GM21526 (cell line): ENCODE results near the gene DUSP8.
"Not testable (repeated sequence)": the region's sequence is repeated elsewhere in the genome, so short reads cannot be mapped to it uniquely, and the experiment has no call there.

Experiments
- ATAC-seq: cut with Tn5 transposase; IDR thresholded peaks from one replicate; pipeline ENCODE4 v1.9.1; 2021; ENCODE audit warnings: moderate library complexity; ENCODE audit not compliant: unreplicated experiment, low FRiP score

DUSP8 gene

DNA sequence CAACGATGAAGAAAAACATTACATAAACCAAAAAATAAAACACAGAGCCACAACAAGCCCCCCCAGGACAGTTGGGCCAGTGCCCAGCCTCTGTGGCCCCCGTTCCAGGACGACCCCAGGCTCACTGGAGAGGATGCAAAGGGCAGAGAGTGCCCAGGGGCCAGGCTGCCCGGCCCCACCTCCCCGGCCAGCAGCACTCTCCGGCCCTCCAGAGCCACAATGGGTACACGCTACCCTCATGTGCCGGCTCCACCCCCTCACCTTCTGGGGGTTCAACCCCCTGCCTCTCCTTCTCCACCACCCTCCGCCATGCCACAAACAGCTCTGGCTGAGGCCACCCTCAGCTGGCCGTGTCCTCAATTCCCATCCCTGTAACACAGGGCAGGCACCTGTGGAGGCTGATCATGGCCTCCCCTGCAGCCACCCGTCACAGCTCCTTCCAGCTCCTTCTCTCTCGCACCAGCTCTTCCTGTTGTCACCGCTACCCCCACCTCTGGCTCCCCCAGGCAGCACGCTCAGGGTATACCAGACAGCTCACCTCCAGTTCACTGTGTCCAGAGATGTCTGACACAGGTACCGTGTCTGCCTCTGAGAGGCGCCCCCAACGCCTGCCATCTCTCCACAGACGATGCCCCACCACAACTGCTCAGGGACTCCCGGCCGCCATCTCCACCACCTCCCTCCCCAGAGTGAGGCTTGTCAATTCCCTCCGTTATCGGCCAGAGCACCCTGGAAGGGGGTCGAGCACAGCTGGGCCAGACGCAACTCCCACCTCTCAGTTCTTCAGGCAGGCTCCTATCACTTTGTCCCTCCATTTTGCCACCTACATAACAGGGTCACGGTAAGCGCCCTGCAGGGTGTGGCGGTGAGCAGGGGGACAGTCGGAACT is 54.7 kb downstream of the DUSP8 start:
- ATAC-seq: no peak

DNA sequence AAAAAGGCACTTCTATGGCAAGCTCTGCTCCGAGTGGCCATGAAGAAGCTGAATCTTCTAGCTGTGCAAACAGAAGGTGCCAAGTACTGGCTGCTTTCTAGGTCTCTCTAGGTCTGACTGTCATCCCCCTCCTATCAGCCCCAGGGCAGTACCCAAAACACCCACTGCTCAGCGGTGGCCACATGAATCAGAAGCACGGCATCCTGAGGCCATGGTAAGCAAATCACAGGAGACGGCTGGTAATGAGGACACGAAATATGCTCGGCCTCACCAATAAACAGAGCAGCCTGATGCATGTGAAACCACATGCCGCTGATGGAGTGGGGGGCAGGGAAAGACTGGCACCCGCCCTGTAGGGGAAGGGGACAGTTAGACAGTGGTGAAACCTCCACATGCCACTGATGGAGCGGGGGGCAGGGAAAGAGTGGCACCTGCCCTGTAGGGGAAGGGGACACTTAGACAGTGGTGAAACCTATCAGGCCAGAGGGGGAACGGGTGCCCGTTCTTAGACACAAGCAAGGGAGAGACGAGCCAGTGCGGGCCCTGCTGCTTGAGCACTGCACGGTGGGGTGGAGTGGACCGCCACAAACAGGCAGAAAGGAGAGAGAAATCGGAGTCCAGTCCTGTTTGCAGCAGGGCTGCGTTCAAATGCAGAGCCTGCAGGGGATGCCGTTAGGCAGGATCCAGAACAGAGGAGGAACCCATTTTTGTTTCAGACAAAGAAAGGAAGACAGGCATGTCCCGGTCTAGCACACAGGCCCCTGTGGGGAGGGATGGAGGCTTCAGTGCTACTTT is 55.6 kb downstream of the DUSP8 start:
- ATAC-seq: no peak

DNA sequence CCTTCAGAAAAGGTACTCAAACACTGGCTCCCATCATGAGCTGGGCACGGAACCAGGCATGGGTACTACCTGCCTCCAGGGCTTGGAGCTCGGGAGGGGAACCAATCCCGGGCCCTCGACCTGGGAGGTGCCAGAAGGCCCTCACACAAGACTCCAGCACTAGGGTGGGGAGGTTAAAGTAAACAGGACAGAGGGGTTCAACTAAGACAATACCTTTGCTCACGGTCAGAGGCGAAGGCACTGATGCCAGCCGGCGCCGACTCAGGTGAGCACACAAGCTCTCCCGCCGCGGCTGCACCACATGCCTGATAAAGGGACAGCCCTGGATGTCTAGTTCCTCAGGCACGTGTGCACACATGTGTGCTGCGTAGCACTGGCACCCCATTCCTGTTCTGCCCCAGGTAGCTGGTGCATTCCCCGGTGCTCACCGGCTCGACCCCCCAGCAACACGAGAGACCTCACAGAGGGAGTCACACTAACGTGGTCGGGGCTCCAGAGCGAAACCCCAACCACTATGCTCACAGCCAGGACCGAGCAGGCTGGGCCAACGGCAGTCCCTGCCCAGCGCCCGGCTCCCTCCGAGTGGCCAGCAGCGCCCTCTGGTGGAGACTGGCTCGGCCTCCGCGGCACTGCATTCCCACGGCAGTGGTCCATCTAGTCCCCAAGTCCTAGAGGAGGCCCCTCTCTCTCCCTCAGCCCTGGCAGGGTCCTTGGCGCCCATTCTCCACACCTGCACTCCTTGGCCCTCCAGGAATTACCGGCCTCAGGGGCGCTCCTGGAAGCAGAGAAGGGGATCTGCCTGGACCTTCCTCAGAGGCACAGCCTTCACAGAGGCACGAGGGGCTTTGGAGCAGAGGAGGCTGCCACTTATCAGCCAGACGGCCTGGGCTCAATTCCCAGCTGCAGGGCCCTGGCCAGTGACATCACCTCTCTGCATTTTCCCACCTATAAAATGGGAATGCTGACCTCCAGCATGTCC is 56.7 kb downstream of the DUSP8 start:
- peak; percentile 61 for ATAC-seq

DNA sequence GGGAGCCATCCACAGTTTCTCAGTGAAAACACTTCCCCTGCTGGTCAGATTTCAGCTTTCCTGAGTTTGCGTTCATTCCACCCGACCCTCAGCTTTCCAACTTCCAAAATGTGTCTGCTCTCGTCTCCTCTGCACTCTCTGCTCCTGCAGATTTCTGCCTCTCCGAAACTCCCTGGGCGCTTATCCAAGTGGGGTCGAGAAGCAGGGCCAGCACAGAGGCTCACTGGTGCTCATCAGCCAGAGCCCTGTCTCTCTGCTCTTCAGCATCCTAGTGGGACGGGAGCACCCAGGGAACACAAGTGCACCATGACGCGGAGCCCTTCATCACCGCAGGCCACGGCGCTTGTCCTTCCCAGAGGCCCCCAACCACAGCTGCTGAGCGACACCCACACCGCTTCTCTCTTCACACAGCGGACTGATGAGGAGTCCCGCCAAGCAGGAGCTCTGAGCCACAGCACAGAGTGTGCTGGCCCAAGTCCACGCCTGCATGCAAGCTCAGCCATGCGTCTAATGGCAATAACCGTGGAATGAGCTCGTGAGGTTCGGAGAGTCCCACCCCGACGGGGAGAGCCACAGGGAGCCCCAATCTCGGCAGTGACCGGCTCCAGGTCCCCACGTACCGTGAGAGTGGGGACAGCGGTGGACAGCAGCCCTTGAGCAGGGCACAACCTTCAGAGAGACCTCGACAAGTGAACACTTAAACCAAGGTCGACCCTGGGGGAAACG is 57.6 kb downstream of the DUSP8 start:
- no peak for ATAC-seq

DNA sequence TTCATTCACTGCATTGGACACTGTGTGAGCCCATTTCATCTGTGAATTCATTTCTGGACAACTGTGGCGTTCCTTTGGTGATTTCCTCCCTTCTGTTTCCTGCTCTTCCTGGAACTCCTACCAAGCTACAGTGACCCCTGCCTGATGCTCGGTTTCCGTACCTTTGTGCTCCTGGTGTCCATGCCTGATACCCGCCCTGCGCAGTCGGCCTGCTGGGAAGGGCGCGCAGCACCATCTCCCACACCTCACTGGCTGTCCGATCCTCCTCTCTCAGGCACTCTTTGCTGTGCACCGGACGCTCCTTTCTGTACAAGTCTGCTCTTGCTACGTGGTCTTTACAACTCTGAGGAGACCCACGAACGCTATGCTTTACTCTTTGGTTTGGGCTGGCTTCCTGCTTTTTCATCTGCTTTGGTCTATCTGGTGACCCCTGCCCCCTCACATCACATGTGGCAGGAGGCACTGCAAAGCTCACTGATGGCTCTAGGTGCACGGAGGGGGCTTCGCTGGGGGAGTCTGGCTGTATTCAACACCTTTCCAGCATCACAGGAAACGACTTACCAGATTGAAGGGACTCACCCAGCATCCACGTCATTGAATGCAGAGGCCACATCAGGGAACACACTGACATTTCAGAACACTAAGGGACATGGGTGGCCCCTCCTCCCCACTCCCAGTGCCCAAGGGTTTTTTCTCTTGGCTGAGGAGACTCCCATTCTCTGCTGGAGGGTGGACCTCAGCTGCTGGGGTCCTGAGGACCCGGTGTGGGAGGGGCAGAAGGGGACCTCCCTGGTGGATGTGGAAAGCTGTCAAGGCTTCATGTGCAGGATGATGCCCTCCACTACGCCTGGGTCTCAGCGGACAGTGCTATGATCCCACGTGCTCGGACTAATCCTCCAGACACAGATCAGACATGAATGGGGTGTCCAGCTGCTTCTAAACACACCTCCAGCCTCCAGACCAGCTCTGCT is 58.5 kb downstream of the DUSP8 start:
- ATAC-seq: no peak

DNA sequence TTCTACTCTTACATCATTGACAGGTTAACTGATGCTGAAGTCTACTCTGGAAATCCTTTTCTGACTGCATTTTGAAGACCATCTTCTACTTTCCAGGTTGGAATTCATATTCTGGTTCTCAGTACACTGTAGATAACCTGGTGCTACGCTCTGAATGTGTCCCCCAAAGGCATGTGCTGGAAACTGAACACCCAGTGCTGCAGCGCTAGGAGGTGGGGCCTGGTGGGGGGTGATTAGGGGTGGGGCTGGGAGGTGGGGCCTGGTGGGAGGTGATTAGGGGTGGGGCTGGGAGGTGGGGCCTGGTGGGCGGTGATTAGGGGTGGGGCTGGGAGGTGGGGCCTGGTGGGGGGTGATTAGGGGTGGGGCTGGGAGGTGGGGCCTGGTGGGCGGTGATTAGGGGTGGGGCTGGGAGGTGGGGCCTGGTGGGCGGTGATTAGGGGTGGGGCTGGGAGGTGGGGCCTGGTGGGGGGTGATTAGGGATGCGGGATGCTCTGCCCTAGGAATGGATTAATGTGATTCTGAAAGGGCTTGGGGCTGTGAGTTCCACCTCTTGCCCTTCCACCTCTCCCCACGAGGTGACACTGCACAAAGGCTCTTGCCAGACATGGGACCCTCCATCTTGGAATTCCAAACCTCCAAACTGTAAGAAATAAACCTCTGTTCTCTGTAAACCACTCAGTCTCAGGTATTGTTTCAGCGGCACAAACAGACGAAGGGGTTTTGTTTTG is 59.4 kb downstream of the DUSP8 start:
- ATAC-seq: not testable (repeated sequence)

DNA sequence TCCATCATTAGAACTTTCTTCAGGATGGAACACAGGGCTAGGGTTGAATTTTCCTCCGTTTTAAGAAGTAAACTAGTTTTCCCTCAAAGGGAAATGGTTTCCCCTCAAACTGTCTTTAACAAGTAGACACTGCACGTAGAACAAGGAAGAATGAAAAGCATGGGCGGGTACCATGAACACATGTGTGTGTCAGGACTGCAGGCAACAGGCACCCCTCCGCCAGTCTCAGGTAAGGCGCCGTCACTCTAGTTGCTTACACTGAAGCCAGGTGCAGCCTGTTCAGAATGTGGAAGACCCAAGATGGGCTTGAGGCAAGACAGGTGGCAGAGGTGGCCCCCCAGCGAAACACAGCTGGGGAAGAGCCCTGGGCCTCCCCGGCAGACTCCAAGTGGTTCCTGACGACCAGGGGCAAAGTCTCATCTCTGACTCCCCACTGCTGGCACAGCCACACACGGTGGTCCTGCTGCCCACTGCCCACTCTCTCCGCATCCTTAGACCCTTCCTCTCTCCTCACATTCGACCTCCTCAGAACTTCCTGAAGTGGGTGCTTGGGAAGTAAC is 60.1 kb downstream of the DUSP8 start:
- ATAC-seq: no peak

DNA sequence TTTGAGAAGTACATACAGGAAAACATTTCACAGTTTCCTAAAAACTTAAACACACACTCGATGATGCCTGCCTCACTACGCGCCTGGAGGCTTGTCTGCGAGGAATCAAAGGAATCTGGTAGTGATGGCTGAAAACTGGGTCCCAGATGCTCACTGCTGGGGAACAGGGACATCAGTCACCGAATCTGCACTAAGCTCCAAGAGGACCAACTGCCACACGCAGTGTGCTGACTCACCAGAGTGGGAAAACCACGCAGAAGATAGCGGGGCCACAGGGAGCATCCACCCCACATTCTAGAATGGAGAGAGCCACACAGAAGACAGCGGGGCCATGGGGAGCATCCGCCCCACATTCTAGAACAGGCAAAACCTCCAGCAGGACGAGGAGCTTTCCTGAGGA is 61.1 kb downstream of the DUSP8 start:
- ATAC-seq: no peak

DNA sequence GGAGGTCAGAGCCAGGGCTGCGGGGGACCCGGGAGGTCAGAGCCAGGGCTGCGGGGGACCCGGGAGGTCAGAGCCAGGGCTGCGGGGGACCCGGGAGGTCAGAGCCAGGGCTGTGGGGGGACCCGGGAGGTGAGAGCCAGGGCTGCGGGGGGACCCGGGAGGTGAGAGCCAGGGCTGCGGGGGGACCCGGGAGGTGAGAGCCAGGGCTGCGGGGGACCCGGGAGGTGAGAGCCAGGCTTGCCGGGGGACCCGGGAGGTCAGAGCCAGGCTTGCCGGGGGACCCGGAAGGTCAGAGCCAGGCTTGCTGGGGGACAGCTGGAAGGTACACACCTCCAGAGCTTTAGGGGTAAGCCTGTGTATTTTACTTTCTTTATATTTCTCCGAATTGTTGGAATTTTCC is 61.7 kb downstream of the DUSP8 start:
- not testable (repeated sequence) for ATAC-seq

DNA sequence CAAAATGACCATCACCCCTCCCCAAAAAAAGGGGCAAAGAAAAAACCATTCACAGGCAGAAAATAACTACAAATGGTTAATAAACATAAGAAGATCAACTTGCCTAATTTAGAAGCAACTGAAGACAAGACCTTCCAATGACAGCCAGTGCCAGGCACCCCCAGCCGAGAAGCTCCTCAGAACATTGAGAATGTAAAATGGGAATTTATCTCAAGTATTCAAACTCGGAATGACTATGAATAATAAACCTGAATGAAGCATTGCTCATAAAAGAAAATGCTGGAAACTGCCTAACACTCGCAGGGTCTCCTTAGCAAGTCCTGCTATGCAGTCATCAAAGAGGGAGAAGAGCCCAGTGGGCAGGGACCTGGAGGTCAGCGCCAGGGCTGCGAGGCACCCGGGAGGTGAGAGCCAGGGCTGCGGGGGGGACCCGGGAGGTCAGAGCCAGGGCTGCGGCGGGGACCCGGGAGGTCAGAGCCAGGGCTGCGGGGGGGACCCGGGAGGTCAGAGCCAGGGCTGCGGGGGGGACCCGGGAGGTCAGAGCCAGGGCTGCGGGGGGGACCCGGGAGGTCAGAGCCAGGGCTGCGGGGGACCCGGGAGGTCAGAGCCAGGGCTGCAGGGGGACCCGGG is 62.3 kb downstream of the DUSP8 start:
- no peak for ATAC-seq

DNA sequence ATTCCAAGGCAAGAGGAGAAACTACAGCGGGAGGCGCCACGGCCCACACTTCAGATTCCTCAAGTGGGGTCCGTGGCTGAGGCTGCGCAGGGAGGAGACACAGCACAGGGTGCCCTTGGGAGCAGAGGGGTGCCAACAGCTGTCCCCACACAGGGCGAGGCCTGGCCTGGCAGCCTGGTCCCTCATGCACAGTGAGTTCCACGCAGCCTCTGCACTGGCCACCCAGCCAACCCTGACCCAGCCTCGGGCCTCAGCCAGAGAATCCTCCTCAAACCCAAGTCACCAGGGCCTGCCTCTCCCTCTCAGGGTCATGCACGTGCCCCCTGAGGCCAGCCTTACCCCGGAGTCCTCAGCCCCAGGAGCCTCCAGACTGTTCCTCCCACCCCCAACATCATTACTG is 63.1 kb downstream of the DUSP8 start:
- no peak for ATAC-seq

DNA sequence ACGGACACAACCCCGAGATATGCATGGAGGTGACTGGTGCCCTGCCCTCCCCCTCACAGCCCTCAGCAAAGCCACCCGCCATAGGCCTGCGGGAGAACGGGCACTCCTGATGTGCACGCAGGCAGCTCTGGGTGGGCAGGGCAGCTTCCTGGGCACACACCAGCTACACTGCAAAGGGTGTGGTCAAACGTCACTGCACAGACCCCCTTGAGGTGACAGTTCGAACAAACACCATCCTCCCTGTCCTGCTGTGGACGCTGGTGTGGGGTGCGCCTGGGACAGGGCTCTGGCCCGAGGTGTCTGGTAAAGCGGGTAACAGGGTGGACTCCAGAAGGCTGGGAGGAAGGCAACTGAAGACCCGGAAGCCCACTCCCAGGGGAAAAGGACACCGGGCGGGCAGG is 63.6 kb downstream of the DUSP8 start:
- ATAC-seq: no peak

DNA sequence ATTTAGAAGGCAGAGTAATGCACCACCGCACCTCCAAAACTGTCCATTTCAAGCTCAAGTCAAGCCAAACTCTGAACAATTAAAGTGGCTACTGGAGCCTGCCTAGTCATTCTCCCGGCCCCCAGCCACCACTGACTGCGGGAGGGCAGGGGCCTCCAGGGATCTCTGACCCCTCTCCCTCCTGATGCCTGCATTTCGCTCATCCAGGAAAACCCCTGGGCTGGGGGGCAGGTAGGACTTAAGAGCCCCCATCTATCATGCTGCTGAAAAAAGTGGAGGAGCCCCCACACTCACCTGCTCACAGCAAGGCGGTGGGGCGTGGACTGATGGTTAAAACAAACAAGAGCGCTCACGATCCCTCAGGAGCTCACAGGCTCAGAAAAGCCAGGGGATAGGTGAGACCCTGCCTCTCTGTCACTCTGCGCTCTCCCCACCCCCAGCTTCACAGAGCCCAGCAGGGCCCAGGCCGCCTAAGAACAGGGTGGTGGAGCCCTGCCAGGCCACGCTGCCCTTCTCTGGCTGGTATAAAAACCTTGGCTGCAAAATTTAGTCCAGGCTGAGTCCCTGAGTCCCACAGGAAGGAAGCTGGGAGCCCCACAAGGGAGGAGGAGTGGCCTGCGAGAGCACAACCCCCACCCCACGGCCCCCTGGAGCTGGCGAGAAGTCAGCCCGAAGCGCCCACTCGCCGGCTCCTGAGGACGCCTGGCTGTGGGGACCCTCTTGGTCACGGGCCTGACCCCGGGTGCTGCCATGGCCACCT is 64.5 kb downstream of the DUSP8 start:
- ATAC-seq: no peak

DNA sequence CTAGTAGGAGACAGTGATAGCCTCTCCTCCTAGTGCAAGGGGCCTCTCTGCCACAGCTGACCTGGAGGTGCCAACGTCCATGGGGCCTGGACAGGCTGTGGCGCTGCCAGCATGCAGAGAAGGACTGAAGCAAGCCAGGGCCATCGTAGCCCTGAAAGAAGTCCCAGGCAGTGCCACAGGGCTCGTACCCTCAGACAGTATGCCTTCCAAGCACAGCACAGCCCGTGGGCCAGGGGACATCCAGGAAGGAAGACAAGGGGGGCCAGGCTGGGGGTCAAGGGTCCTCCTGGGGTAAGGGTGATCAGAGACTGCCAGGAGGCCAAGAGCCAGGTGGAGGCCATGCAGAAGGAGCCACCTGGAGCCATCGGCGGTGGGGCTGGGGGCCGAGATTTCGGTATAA is 65.1 kb downstream of the DUSP8 start:
- ATAC-seq: no peak

DNA sequence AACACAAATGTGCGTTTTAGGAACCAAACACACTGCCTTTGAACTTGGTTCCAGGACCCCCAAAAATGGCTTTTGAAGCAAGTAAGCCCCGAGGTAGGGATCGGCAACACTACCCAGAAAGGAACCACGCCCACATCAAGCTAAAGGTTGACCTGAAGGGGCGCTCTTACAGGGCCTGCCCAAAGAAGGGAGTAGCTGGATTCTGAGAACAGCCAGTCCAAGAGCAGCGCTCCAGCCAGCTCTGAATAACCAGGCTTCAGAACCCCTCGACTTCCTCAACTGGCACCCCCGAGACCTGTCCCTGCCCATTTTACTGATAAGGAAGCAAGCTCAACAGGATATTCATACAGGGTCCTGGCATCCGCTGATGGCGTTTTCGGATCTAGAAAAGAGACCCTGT is 66.6 kb downstream of the DUSP8 start:
- no peak for ATAC-seq

DNA sequence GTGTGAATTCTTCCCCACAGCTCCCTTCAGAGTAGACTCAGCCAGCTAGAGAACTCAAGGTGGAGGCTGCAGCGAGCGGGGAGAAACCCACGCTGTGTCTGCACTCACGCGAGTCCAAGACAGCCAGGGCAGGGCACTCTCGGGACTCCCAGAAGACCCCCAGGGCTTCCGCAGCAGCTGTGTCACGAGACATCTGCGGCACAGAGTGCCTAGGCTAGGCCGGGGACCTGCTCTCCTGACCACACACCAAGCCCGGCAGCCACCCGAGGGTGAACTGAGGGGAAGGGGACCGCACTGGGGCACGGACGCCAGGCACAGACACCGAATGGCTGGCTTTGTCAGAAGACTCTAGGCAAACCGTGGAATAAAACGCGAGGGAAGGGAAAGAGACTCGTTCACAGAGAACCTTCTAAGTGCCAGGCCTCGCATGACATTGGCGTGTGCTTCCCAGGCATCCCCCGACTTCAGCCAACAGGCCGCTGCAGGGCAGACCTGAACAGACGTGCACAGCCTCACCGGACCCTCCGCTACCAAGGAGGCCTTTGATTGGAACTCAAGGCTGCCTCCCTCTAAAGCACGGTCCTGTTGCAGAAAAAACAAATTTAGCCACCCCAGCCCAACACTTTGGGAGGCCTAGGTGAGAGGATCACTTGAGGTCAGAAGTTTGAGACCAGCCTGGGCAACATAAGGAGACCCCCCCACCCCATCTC is 67.3 kb downstream of the DUSP8 start:
- ATAC-seq: no peak
